Panc1 (cell line): ENCODE data around the gene CDCA7L. TPM values are rescaled to one million over a fixed set of nuclear protein-coding genes. Genes with fewer than 3 reads are reported as not detected.

Experiments
- ATAC-seq: fragments of 200-7000 bp; cut with Tn5 transposase; 2 replicates; pipeline ENCODE4 v1.9.1; 2020; ENCODE audit warnings: mild to moderate bottlenecking, moderate library complexity
- BruUV-seq: library from RNA; stranded (reverse); fragments of 400-500 nt; replicated peaks from 2 replicates; lab custom pipeline; 2021; lab: Mats Ljungman, UMichigan
- CTCF ChIA-PET: fragments of 300-600 bp; sonication (Branson Sonifier 250); formaldehyde crosslinking; loops from one replicate; lab custom pipeline; 2022; ENCODE audit warnings: antibody characterized with exemption; lab: Charles Lee
- POLR2A ChIA-PET: fragments of 300-600 bp; sonication (Branson Sonifier 250); formaldehyde crosslinking; loops from one replicate; lab custom pipeline; 2022; ENCODE audit warnings: antibody characterized with exemption; lab: Charles Lee
- DNase-seq: peaks from one replicate; pipeline ENCODE4 v3.0.0-alpha.2; 2010; ENCODE audit warnings: low read depth, low spot score
- H3K27ac ChIP-seq: 2 replicates; pipeline ENCODE4 v1.5.1; 2011; ENCODE audit warnings: mild to moderate bottlenecking, low read length, inconsistent platforms
- H3K27me3 ChIP-seq: fragments of 200-500 bp; sonication (Bioruptor generic); 2 replicates; pipeline ENCODE4 v1.6.0; 2014; ENCODE audit warnings: low read length, inconsistent platforms; ENCODE audit not compliant: control insufficient read depth, insufficient read depth
- H3K36me3 ChIP-seq: fragments of 200-500 bp; sonication (Bioruptor generic); 2 replicates; pipeline ENCODE4 v1.5.1; 2014; ENCODE audit warnings: inconsistent platforms, mild to moderate bottlenecking, low read length, moderate library complexity; ENCODE audit not compliant: control insufficient read depth, insufficient read depth
- H3K4me1 ChIP-seq: 2 replicates; pipeline ENCODE4 v1.5.1; 2011; ENCODE audit warnings: inconsistent platforms, mild to moderate bottlenecking, low read length, moderate library complexity; ENCODE audit not compliant: control insufficient read depth, insufficient read depth
- H3K4me3 ChIP-seq, 2 experiments: 2 replicates each; pipeline ENCODE4 v1.5.1; 2011 to 2012; ENCODE audit warnings: low read depth in 2 of 2, low read length in 2 of 2, mild to moderate bottlenecking in 2 of 2, inconsistent platforms in 1 of 2, moderate library complexity in 1 of 2
- H3K9me3 ChIP-seq: fragments of 200-500 bp; sonication (Bioruptor generic); 2 replicates; pipeline ENCODE4 v1.5.1; 2014; ENCODE audit warnings: low read depth, mild to moderate bottlenecking, inconsistent platforms, low read length, moderate library complexity; ENCODE audit not compliant: control insufficient read depth, insufficient read depth
- CTCF ChIP-seq: fragments of 450-650 bp; IDR thresholded peaks from 2 replicates; pipeline ENCODE4 v1.5.1; 2017; ENCODE audit warnings: mild to moderate bottlenecking
- POLR2AphosphoS5 ChIP-seq: IDR thresholded peaks from 2 replicates; pipeline ENCODE4 v1.6.1; 2012; ENCODE audit warnings: mild to moderate bottlenecking, low read depth, low read length, moderate library complexity
- REST ChIP-seq, 2 experiments: IDR thresholded peaks; 2 replicates each; pipeline ENCODE4 v1.6.1; 2011 to 2012; ENCODE audit warnings: low read depth in 2 of 2, control low read depth in 1 of 2, low read length in 1 of 2, mild to moderate bottlenecking in 1 of 2, moderate library complexity in 1 of 2; ENCODE audit not compliant: insufficient read depth in 1 of 2
- SIN3A ChIP-seq: IDR thresholded peaks from 2 replicates; pipeline ENCODE4 v1.6.1; 2012; ENCODE audit warnings: low read depth, mild to moderate bottlenecking, low read length, moderate library complexity, borderline replicate concordance; ENCODE audit not compliant: insufficient read depth
- TCF7L2 ChIP-seq: IDR thresholded peaks from 2 replicates; pipeline ENCODE4 v1.6.1; 2011; ENCODE audit warnings: mild to moderate bottlenecking, low read depth, low read length, inconsistent platforms
- in situ Hi-C: cut with HindIII; loops from 2 replicates; pipeline ENCODE4 v1.10.0; 2016; ENCODE audit warnings: low sequenced_read_pairs, low pct_unique_long_range_greater_than_20kb
- intact Hi-C: fragments of 100-400 bp; cut with micrococcal nuclease; formaldehyde crosslinking; loops from one replicate; pipeline ENCODE4 v1.10.0; 2022; ENCODE audit not compliant: unreplicated experiment
- total RNA-seq: library from RNA; stranded (reverse); gene quantifications from one replicate; pipeline ENCODE4 v1.2.1, GENCODE V29; 2021; ENCODE audit not compliant: unreplicated experiment

Gene CDCA7L
- total RNA-seq, 1 experiment from 2014 or later: 46.1 TPM

GRCh38 chr7:21915140-21915539 is 30.6 kb downstream of the CDCA7L start:
- in situ Hi-C loops (no loop called here), intact Hi-C loops (no loop called here)
- Histone ChIP-seq H3K4me3 (no peak overlapping the region), H3K36me3 (no peaks in the 10 kb centered on the region), H3K4me1 (no peaks in the 10 kb centered on the region), H3K27ac (no peak overlapping the region), H3K27me3 (no peaks in the 10 kb centered on the region), H3K9me3 (no peaks in the 10 kb centered on the region)
- POLR2A ChIA-PET: interaction anchor here (0.6 kb wide), 1 partner anchor 753 kb away, joined by 4 read pairs; no protein-coding TSS in a partner anchor
- no TSS peak for BruUV-seq
- TF ChIP-seq CTCF (no peak), POLR2AphosphoS5 (no peak), REST (IDR thresholded peaks at IDR 0.05; ENCODE audit: insufficient read depth in 1 of 2, low read depth in 2 of 2, low read length in 1 of 2) (no peak), SIN3A (no peak), TCF7L2 (no peak)
- DNase-seq (no peak), ATAC-seq (no peak)
- CTCF ChIA-PET: no interaction called here

- Histone ChIP-seq H3K36me3 (no peaks in the 10 kb centered on the region), H3K27me3 (no peaks in the 10 kb centered on the region), H3K4me3 (no peak overlapping the region), H3K9me3 (no peaks in the 10 kb centered on the region), H3K4me1 (no peaks in the 10 kb centered on the region), H3K27ac (no peak overlapping the region)
- ChIA-PET CTCF (no interaction called here), POLR2A (interaction anchor here (0.6 kb wide), 1 partner anchor 753 kb away, joined by 4 read pairs; no protein-coding TSS in a partner anchor)
- ATAC-seq: no peak
- no TSS peak for BruUV-seq
- in situ Hi-C loops: no loop called here
- TF ChIP-seq REST (IDR thresholded peaks at IDR 0.05; ENCODE audit: insufficient read depth in 1 of 2, low read depth in 2 of 2, low read length in 1 of 2) (no peak), TCF7L2 (no peak), CTCF (no peak), POLR2AphosphoS5 (no peak), SIN3A (no peak)
- intact Hi-C loops: no loop called here
- no peak for DNase-seq
Measured at GRCh38 chr7:21914671-21915070, 31.0 kb downstream of the CDCA7L start.
